Measurements from ENCODE around the gene CEP41. TPM values are rescaled to one million over a fixed set of nuclear protein-coding genes. Genes with fewer than 3 reads are reported as not detected.

Gene CEP41
- total and polyA plus RNA-seq, 2 experiments from 2014 or later = 17.4 to 25.0 TPM

- Histone ChIP-seq H3K27ac (ENCODE audit: low read depth) (peak overlapping the region; percentile 91; the same call in 1 of the 2 replicates), H3K4me1 (ENCODE audit: insufficient read depth) (peaks cover 13% of the 10 kb centered on the region), H3K79me2 (replicated peaks; ENCODE audit: insufficient read depth) (no peaks in the 10 kb centered on the region), H3K9me2 (ENCODE audit: insufficient read depth) (no peaks in the 10 kb centered on the region), H3K27me3 (ENCODE audit: insufficient read depth) (no peaks in the 10 kb centered on the region), H3K36me3 (ENCODE audit: insufficient read depth) (no peaks in the 10 kb centered on the region), H3F3A (replicated peaks; ENCODE audit: low read depth) (no peaks in the 10 kb centered on the region), H2AFZ (peak overlapping the region; percentile 93; the same call in 1 of the 2 replicates), H3K4me2 (peak overlapping the region; percentile 91), H4K20me1 (replicated peaks; ENCODE audit: insufficient read depth) (no peaks in the 10 kb centered on the region), H3K4me3 (peak overlapping the region; percentile 67)
- Mint-ChIP-seq H3K9me3 (peaks cover 4% of the 10 kb centered on the region; the same call in 2 of the 3 replicates), H3K27ac (peak overlapping the region; percentile 96), H3K36me3 (ENCODE audit: low read depth) (peaks cover 3% of the 10 kb centered on the region; the same call in 2 of the 3 replicates), H3K4me3 (peak overlapping the region; percentile 94), H3K27me3 (ENCODE audit: insufficient read depth, low read depth, poor library complexity) (peaks cover 10% of the 10 kb centered on the region), H3K4me1 (peaks cover 19% of the 10 kb centered on the region)
- peak; percentile 93 for DNase-seq (ENCODE audit: low spot score)
- peak; percentile 55 for ATAC-seq
- TF ChIP-seq ZNF462 (CRISPR knock-in tag; IDR thresholded peaks at IDR 0.05) (no peak), POLR2AphosphoS5 (IDR thresholded peaks at IDR 0.05; ENCODE audit: low read depth) (no peak), JUNB (IDR thresholded peaks at IDR 0.05; ENCODE audit: unreplicated experiment) (no peak), EZH2 (IDR thresholded peaks at IDR 0.05; ENCODE audit: low read depth, unreplicated experiment) (no peak), CREB1 (CRISPR knock-in tag; IDR thresholded peaks at IDR 0.05; ENCODE audit: low read depth) (no peak), ZNF114 (CRISPR knock-in tag; IDR thresholded peaks at IDR 0.05) (no peak), ETS1 (IDR thresholded peaks at IDR 0.05) (no peak), ZNF331 (CRISPR knock-in tag; IDR thresholded peaks at IDR 0.05; ENCODE audit: low read depth) (no peak), CTCF (conservative IDR thresholded peaks at IDR 0.05; ENCODE audit: low read depth in 2 of 2) (no peak), REST (IDR thresholded peaks at IDR 0.05; ENCODE audit: unreplicated experiment) (no peak), EZH2phosphoT487 (IDR thresholded peaks at IDR 0.05; ENCODE audit: unreplicated experiment) (no peak), STAT1 (IDR thresholded peaks at IDR 0.05; ENCODE audit: unreplicated experiment) (no peak), NANOG (IDR thresholded peaks at IDR 0.05; ENCODE audit: borderline replicate concordance) (no peak)
Measured at GRCh38 chr7:130441408-130441869, 623 bp upstream of the CEP41 start.

All from GM23338 (cell line).